UCSD-AML1 (cell line): ENCODE results near the gene PHKB.

ENCODE experiments used
- DNase-seq: peaks from one replicate; lab custom pipeline; 2025; ENCODE audit not compliant: unreplicated experiment; lab: John Stamatoyannopoulos, UW

PHKB gene

GRCh38 chr16:47617732-47618131, 156.6 kb downstream of the PHKB start:
- no peak for DNase-seq

GRCh38 chr16:47622451-47623176, 161.5 kb downstream of the PHKB start:
- no peak for DNase-seq

- no peak for DNase-seq
Measured at GRCh38 chr16:47624563-47624962, 163.4 kb downstream of the PHKB start.

GRCh38 chr16:47625115-47625567, 164.0 kb downstream of the PHKB start:
- DNase-seq, result no peak

GRCh38 chr16:47626246-47626645, 165.1 kb downstream of the PHKB start:
- no peak for DNase-seq

- DNase-seq, result no peak
Measured at GRCh38 chr16:47627085-47627639, 166.0 kb downstream of the PHKB start.

- DNase-seq, result no peak
Measured at GRCh38 chr16:47627721-47628120, 166.6 kb downstream of the PHKB start.

- DNase-seq, result no peak
Measured at GRCh38 chr16:47631131-47631530, 170.0 kb downstream of the PHKB start.

GRCh38 chr16:47634126-47634525, 173.0 kb downstream of the PHKB start:
- no peak for DNase-seq

- no peak for DNase-seq
Measured at GRCh38 chr16:47634727-47635126, 173.6 kb downstream of the PHKB start.

GRCh38 chr16:47636501-47637099, 175.5 kb downstream of the PHKB start:
- no peak for DNase-seq

GRCh38 chr16:47638175-47638574, 177.0 kb downstream of the PHKB start:
- no peak for DNase-seq

- no peak for DNase-seq
Measured at GRCh38 chr16:47640661-47641060, 179.5 kb downstream of the PHKB start.

- DNase-seq, result no peak
Measured at GRCh38 chr16:47643323-47644000, 182.3 kb downstream of the PHKB start.

GRCh38 chr16:47644166-47644565, 183.0 kb downstream of the PHKB start:
- no peak for DNase-seq

- DNase-seq, result no peak
Measured at GRCh38 chr16:47644661-47645060, 183.5 kb downstream of the PHKB start.

- DNase-seq, result no peak
Measured at GRCh38 chr16:47646914-47647313, 185.8 kb downstream of the PHKB start.

- no peak for DNase-seq
Measured at GRCh38 chr16:47657032-47657431, 195.9 kb downstream of the PHKB start.

GRCh38 chr16:47657977-47658376, 196.8 kb downstream of the PHKB start:
- DNase-seq, result no peak

- DNase-seq, result no peak
Measured at GRCh38 chr16:47660540-47660939, 199.4 kb downstream of the PHKB start.

- no peak for DNase-seq
Measured at GRCh38 chr16:47664653-47665325, 203.7 kb downstream of the PHKB start.
